Activated T-cell treated with anti-CD3 and anti-CD28 coated beads, Interleukin-2, amount 50 U/mL, for 48 hours (primary cell): Measurements from ENCODE around the gene TTLL5.
"Not testable (repeated sequence)": the region's sequence is repeated elsewhere in the genome, so short reads cannot be mapped to it uniquely, and the experiment has no call there.

Source experiments
- DNase-seq, 2 experiments: peaks; one replicate each; pipeline ENCODE4 v3.0.0-alpha.2; 2020

TTLL5 gene

GRCh38 chr14:75837151-75837787 is 176.2 kb downstream of the TTLL5 start:
- no peak for DNase-seq

- DNase-seq: no peak
These were observed 179.9 kb downstream of the TTLL5 start for GRCh38 chr14:75840911-75841310.

GRCh38 chr14:75842551-75842950 is 181.5 kb downstream of the TTLL5 start:
- DNase-seq: no peak

- DNase-seq: no peak
These were observed 183.4 kb downstream of the TTLL5 start for GRCh38 chr14:75844486-75844885.

GRCh38 chr14:75845136-75845804 is 184.2 kb downstream of the TTLL5 start:
- DNase-seq: no peak

GRCh38 chr14:75846694-75847093 is 185.6 kb downstream of the TTLL5 start:
- DNase-seq: not testable (repeated sequence)

GRCh38 chr14:75847584-75847983 is 186.5 kb downstream of the TTLL5 start:
- DNase-seq: no peak

GRCh38 chr14:75848167-75848913 is 187.3 kb downstream of the TTLL5 start:
- DNase-seq: no peak

GRCh38 chr14:75849300-75849895 is 188.4 kb downstream of the TTLL5 start:
- DNase-seq: no peak

GRCh38 chr14:75851574-75851866 is 190.5 kb downstream of the TTLL5 start:
- no peak for DNase-seq

GRCh38 chr14:75854111-75854799 is 193.2 kb downstream of the TTLL5 start:
- DNase-seq: no peak

- no peak for DNase-seq
These were observed 196.2 kb downstream of the TTLL5 start for GRCh38 chr14:75857199-75857598.

- no peak for DNase-seq
These were observed 197.3 kb downstream of the TTLL5 start for GRCh38 chr14:75858362-75858761.

- no peak for DNase-seq
These were observed 198.7 kb downstream of the TTLL5 start for GRCh38 chr14:75859746-75860145.

- no peak for DNase-seq
These were observed 199.6 kb downstream of the TTLL5 start for GRCh38 chr14:75860561-75861160.

GRCh38 chr14:75861161-75861621 is 200.1 kb downstream of the TTLL5 start:
- no peak for DNase-seq

GRCh38 chr14:75863221-75863620 is 202.2 kb downstream of the TTLL5 start:
- no peak for DNase-seq

GRCh38 chr14:75864352-75864751 is 203.3 kb downstream of the TTLL5 start:
- DNase-seq: no peak

GRCh38 chr14:75865531-75865930 is 204.5 kb downstream of the TTLL5 start:
- DNase-seq: no peak

GRCh38 chr14:75866970-75867369 is 205.9 kb downstream of the TTLL5 start:
- no peak for DNase-seq

- no peak for DNase-seq
These were observed 210.3 kb downstream of the TTLL5 start for GRCh38 chr14:75871181-75871880.

- no peak for DNase-seq
These were observed 214.9 kb downstream of the TTLL5 start for GRCh38 chr14:75875958-75876357.
